CD4-positive, alpha-beta memory T cell (primary cell): ENCODE results near the gene CHCHD6. TPM values are rescaled to one million over a fixed set of nuclear protein-coding genes. Genes with fewer than 3 reads are reported as not detected.
A peak's percentile ranks its signal among the peaks of the same experiment; 100 is the strongest.

Experiments
- CTCF ChIA-PET: fragments of 350-600 bp; sonication (Branson Sonifier 250); formaldehyde crosslinking; loops from one replicate; lab custom pipeline; 2021; ENCODE audit warnings: inconsistent platforms; ENCODE audit not compliant: partially characterized antibody; lab: Charles Lee
- POLR2A ChIA-PET: fragments of 350-600 bp; sonication (Branson Sonifier 250); formaldehyde crosslinking; loops from one replicate; lab custom pipeline; 2021; ENCODE audit not compliant: partially characterized antibody; lab: Charles Lee
- DNase-seq, 5 donors: peaks; one replicate each; pipeline versions ENCODE4 v3.0.0 to v3.0.0-alpha.2; 2020 to 2022; ENCODE audit warnings: mixed read lengths in 1 of 5
- H3K27ac ChIP-seq: one replicate; pipeline ENCODE4 v1.7.0; 2013; ENCODE audit warnings: low read depth, low read length
- H3K27me3 ChIP-seq: 2 replicates; pipeline ENCODE4 v1.7.0; 2013; ENCODE audit warnings: mild to moderate bottlenecking, low read length, moderate library complexity; ENCODE audit not compliant: insufficient read depth
- H3K36me3 ChIP-seq: 2 replicates; pipeline ENCODE4 v1.7.0; 2013; ENCODE audit warnings: mild to moderate bottlenecking, low read length, moderate library complexity; ENCODE audit not compliant: insufficient read depth
- H3K4me1 ChIP-seq: 2 replicates; pipeline ENCODE4 v1.7.0; 2013; ENCODE audit warnings: mild to moderate bottlenecking, low read length, moderate library complexity; ENCODE audit not compliant: insufficient read depth
- H3K4me3 ChIP-seq, 2 donors: one replicate each; pipeline ENCODE4 v1.7.0; 2013; ENCODE audit warnings: low read length in 2 of 2, mild to moderate bottlenecking in 1 of 2
- H3K9me3 ChIP-seq, 2 donors: one replicate each; pipeline ENCODE4 v1.7.0; 2013; ENCODE audit warnings: low read length in 2 of 2, control low read depth in 1 of 2; ENCODE audit not compliant: control insufficient read depth in 1 of 2
- H3K27ac Mint-ChIP-seq, 7 donors: one replicate each; pipeline ENCODE4 v1.8.0; 2020 to 2021; ENCODE audit warnings: mixed read lengths in 7 of 7, mild to moderate bottlenecking in 6 of 7, inconsistent platforms in 3 of 7, moderate library complexity in 3 of 7
- H3K27me3 Mint-ChIP-seq, 2 donors: one replicate each; pipeline ENCODE4 v1.8.0; 2020 to 2021; ENCODE audit warnings: mixed read lengths in 2 of 2
- H3K36me3 Mint-ChIP-seq, 2 donors: one replicate each; pipeline ENCODE4 v1.8.0; 2020 to 2021; ENCODE audit warnings: mixed read lengths in 2 of 2, inconsistent platforms in 1 of 2, mild to moderate bottlenecking in 1 of 2
- H3K4me1 Mint-ChIP-seq, 4 donors: one replicate each; pipeline ENCODE4 v1.8.0; 2020 to 2021; ENCODE audit warnings: mixed read lengths in 4 of 4, mild to moderate bottlenecking in 1 of 4
- H3K4me3 Mint-ChIP-seq, 8 donors: one replicate each; pipeline ENCODE4 v1.8.0; 2020 to 2021; ENCODE audit warnings: mixed read lengths in 8 of 8, mild to moderate bottlenecking in 7 of 8, moderate library complexity in 6 of 8, inconsistent platforms in 3 of 8
- H3K9me3 Mint-ChIP-seq, 8 donors: one replicate each; pipeline ENCODE4 v1.8.0; 2020 to 2021; ENCODE audit warnings: mixed read lengths in 8 of 8, mild to moderate bottlenecking in 5 of 8, inconsistent platforms in 3 of 8, moderate library complexity in 1 of 8
- intact Hi-C: fragments of 100-400 bp; cut with micrococcal nuclease; formaldehyde crosslinking; loops from one replicate; pipeline ENCODE4 v1.15.1; 2023
- polyA plus RNA-seq, 2 donors: library from polyadenylated mRNA; unstranded; fragments of 300-500 nt; fragmentation: Illumina TruSeq; gene quantifications; one replicate each; pipeline ENCODE4 v1.2.3, GENCODE V29; 2021
- total RNA-seq, 2 experiments: library from RNA; stranded (reverse); gene quantifications; one replicate each; pipeline ENCODE4 v1.2.3, GENCODE V29; 2021

The CHCHD6 gene
- total and polyA plus RNA-seq, 4 experiments from 2014 or later: 7.3 to 12.3 (median 10.2) TPM

DNA sequence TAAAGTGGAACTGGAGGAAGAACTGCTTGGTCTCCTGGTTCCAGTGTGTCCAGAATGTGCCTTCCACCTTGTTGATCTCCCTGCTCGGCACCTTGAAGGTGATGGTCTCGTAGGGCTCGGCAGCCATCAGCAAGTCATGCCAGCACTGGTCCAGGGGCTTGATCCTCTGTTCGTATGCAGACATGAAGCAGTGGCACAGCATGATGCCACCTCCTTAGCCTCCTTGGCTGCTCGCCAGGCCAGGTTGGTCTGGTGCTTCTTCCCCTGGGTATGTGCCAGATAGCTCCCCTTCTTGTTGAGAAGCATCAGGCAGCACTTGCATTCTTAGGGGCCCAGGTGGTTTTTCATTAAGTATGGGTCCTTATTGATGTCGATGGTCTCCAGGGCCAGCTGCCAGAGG lies 31.3 kb upstream of the CHCHD6 start:
- Mint-ChIP-seq H3K4me1 (peaks cover 0 to 2% (median 0%) of the 10 kb centered on the region in 4 donors), H3K9me3 (peaks cover 2 to 23% (median 11%) of the 10 kb centered on the region in 8 donors), H3K4me3 (no peak overlapping the region), H3K27ac (no peak overlapping the region), H3K27me3 (peaks cover 4 to 21% of the 10 kb centered on the region in 2 donors), H3K36me3 (no peaks in the 10 kb centered on the region)
- no peak for DNase-seq
- no peaks in the 10 kb centered on the region for H3K4me1 ChIP-seq
- no peak overlapping the region for H3K27ac ChIP-seq
- H3K36me3 ChIP-seq: no peaks in the 10 kb centered on the region
- H3K9me3 ChIP-seq: no peaks in the 10 kb centered on the region
- intact Hi-C loops: no loop called here
- ChIA-PET CTCF (interaction anchor here (1.1 kb wide), 2 partner anchors 9 to 868 kb away, joined by 3 to 4 read pairs; no protein-coding TSS in a partner anchor), POLR2A (no interaction called here)
- no peak overlapping the region for H3K4me3 ChIP-seq
- no peaks in the 10 kb centered on the region for H3K27me3 ChIP-seq

DNA sequence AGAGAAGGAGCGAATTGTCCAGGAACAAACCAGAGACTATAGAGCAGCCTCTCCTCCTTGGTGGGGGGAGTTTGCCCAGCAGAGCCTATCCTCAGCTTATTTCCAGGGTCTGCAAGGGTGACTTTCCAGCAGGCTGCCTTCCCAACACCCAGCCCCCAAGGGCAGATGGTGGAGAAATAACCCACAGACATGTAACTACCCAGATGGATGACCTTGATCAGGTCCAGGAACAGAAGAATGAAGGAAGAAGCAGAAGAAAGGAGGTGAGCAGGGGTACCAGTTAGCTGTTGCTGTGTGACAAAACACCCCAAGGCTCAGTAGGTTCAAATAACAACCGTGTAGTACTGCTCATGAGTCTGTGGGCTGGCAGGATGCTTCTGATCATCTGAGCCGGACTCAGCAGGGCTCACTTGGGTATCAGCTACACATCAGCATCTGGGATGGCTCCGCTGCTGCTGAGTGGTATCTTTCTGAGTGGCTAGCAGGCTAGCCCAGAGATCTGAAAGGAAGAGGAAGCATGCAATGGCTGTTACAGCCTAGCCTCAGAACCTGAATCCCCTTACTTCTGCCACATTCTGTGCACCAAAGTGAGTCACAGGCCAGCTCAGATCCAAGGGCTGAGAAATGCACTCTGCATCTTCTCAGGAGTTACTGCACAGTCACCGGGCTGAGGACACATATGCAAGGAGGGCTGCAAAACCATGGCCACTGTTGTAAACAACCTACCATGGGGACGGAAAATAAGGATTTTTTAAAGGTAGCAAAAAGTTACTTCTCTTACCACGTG lies 26.9 kb upstream of the CHCHD6 start:
- Histone ChIP-seq H3K4me1 (peaks cover 3% of the 10 kb centered on the region), H3K27ac (no peak overlapping the region), H3K4me3 (no peak overlapping the region), H3K36me3 (no peaks in the 10 kb centered on the region), H3K27me3 (no peaks in the 10 kb centered on the region), H3K9me3 (no peaks in the 10 kb centered on the region)
- H3K36me3 Mint-ChIP-seq: no peaks in the 10 kb centered on the region
- H3K27me3 Mint-ChIP-seq: peaks cover 8 to 28% of the 10 kb centered on the region in 2 donors
- peaks cover 0 to 13% (median under 1%) of the 10 kb centered on the region in 8 donors for H3K9me3 Mint-ChIP-seq
- intact Hi-C loops: no loop called here
- CTCF ChIA-PET: interaction anchor here (1.1 to 6.5 kb wide), 3 partner anchors 13 to 871 kb away, joined by 3 to 90 read pairs (median 6); no protein-coding TSS in a partner anchor
- no peak for DNase-seq
- no peak overlapping the region for H3K27ac Mint-ChIP-seq
- H3K4me1 Mint-ChIP-seq: peaks cover 0 to 8% (median 3%) of the 10 kb centered on the region in 4 donors
- no peak overlapping the region for H3K4me3 Mint-ChIP-seq
- POLR2A ChIA-PET: no interaction called here

DNA sequence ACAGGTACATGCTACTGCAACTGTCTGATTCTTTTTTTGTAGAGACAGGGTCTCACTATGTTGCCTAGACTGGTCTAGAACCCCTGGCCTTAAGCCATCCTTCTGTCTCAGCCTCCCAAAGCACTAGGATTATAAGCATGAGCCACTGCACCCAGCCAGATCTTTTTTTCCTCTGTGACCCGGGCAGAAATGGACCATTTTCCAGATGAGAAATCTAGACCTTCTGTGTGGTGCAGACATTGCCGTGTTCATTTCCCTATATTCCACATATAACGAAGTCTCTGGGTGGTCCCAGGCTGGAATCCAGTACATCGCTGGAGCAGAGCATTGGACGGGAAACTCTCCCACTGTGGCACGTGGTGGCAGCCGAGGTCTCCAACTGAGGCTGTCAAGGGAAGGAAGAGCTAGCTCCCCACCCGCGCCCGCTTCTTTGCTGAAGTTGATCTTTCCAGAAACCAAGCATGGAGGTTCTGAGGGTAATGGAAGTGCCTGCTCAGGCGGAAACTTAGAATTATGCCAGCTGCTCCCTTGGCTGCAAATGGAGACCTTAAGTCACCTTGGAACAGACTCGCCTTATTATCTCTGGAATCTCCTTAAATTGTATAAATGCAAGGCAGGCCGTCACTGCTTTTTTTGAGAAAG lies 26.1 kb upstream of the CHCHD6 start:
- no peak overlapping the region for H3K27ac ChIP-seq
- H3K27ac Mint-ChIP-seq: no peak overlapping the region
- H3K27me3 Mint-ChIP-seq: peaks cover 8 to 28% of the 10 kb centered on the region in 2 donors
- POLR2A ChIA-PET: no interaction called here
- no peak overlapping the region for H3K4me3 Mint-ChIP-seq
- peaks cover 3% of the 10 kb centered on the region for H3K4me1 ChIP-seq
- no peaks in the 10 kb centered on the region for H3K36me3 ChIP-seq
- peaks cover 0 to 13% (median under 1%) of the 10 kb centered on the region in 8 donors for H3K9me3 Mint-ChIP-seq
- H3K9me3 ChIP-seq: no peaks in the 10 kb centered on the region
- no peaks in the 10 kb centered on the region for H3K27me3 ChIP-seq
- H3K4me3 ChIP-seq: no peak overlapping the region
- H3K4me1 Mint-ChIP-seq: peaks cover 0 to 8% (median 3%) of the 10 kb centered on the region in 4 donors
- H3K36me3 Mint-ChIP-seq: no peaks in the 10 kb centered on the region
- no peak for DNase-seq
- CTCF ChIA-PET: interaction anchor here (1.0 to 6.5 kb wide), 10 partner anchors 12 to 874 kb away, joined by 3 to 90 read pairs (median 5); partner anchors contain the start of genes CHCHD6 and CHST13
- intact Hi-C loops: no loop called here

DNA sequence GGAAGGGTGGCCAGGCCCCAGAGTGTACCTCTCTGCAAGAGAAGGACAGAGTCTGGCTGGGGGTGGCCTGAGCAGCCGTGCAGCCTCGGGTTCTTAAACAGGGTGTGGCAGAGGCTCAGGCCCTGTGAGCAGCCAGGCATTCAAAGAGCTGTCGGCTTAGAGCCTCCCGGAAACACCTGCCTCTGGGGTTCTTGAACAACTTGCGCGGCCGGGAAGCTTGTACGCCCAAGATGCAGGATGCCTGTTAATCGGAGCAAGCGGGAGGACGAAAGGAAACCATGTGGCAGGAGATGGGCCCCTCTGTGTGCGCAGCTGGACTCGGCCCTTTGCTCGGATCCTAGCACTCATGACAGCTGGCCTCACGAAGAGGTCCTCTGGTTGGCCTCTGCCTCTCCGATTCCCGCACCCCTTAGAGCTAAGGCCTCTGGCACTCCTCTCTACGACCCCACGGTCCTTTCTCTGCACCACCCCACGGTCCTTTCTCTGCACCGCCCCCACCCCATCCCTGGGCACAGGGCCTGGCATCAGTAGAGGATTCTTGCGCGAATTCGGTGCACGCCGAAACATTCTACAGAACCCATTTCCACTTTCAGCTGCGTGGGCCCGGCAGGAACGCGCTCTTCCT lies 25.2 kb upstream of the CHCHD6 start:
- H3K4me1 Mint-ChIP-seq: peaks cover 0 to 8% (median 3%) of the 10 kb centered on the region in 4 donors
- H3K4me3 Mint-ChIP-seq: peak overlapping the region in 5 of 8 donors; percentile 5 to 71 (median 55)
- Histone ChIP-seq H3K4me1 (peaks cover 3% of the 10 kb centered on the region), H3K27ac (no peak overlapping the region), H3K4me3 (no peak overlapping the region), H3K36me3 (no peaks in the 10 kb centered on the region), H3K27me3 (no peaks in the 10 kb centered on the region), H3K9me3 (no peaks in the 10 kb centered on the region)
- peak overlapping the region in 1 of 7 donors; percentile 48 for H3K27ac Mint-ChIP-seq
- ChIA-PET POLR2A (interaction anchor here (1.2 kb wide), 1 partner anchor 870 kb away, joined by 3 read pairs; no protein-coding TSS in a partner anchor), CTCF (interaction anchor here (0.6 to 6.5 kb wide), 16 partner anchors 11 to 873 kb away, joined by 3 to 90 read pairs (median 6); partner anchors contain the start of genes CHCHD6, CHST13 and PLXNA1)
- peaks cover 8 to 28% of the 10 kb centered on the region in 2 donors for H3K27me3 Mint-ChIP-seq
- H3K36me3 Mint-ChIP-seq: no peaks in the 10 kb centered on the region
- peaks cover 0 to 12% (median under 1%) of the 10 kb centered on the region in 8 donors for H3K9me3 Mint-ChIP-seq
- DNase-seq: no peak
- intact Hi-C loops: loop anchor here (1.0 kb wide), 2 partner anchors 303 to 865 kb away; no protein-coding TSS in a partner anchor

DNA sequence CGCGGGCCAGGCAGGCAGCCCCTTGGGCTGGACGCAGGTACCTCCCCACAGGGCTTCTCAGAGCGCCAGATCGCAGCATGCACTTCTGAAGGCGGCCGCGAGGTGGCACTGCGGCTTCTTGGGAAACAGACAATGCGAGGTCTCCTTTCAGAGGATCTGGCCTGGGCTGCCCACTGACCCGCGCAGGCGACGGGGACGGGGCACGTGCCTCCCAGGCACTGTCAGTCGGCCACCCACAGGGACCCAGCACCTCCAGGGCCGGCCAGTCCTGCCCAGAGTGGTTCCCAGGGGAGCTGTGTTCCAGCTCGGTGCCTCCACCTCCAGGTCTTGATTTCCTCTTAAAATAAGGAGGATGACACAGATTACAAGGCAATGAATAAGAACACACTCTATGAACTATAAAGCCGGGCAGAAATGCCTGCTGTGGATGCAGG lies 24.7 kb upstream of the CHCHD6 start:
- Histone ChIP-seq H3K27me3 (no peaks in the 10 kb centered on the region), H3K4me1 (peaks cover 3% of the 10 kb centered on the region), H3K36me3 (no peaks in the 10 kb centered on the region), H3K27ac (no peak overlapping the region), H3K4me3 (no peak overlapping the region), H3K9me3 (no peaks in the 10 kb centered on the region)
- ChIA-PET CTCF (interaction anchor here (0.7 to 6.5 kb wide), 19 partner anchors 10 to 1189 kb away, joined by 3 to 90 read pairs (median 5); partner anchors contain the start of genes CHCHD6, CHST13 and PLXNA1), POLR2A (interaction anchor here (1.1 to 1.2 kb wide), 2 partner anchors 868 to 870 kb away, joined by 3 to 4 read pairs; no protein-coding TSS in a partner anchor)
- Mint-ChIP-seq H3K4me3 (peak overlapping the region in 5 of 8 donors; percentile 5 to 71 (median 55)), H3K9me3 (peaks cover 0 to 8% (median 0%) of the 10 kb centered on the region in 8 donors), H3K4me1 (peaks cover 0 to 8% (median 3%) of the 10 kb centered on the region in 4 donors), H3K36me3 (no peaks in the 10 kb centered on the region), H3K27ac (no peak overlapping the region), H3K27me3 (peaks cover 8 to 28% of the 10 kb centered on the region in 2 donors)
- DNase-seq: peak; percentile 58 to 73 (median 65)
- intact Hi-C loops: loop anchor here (1.0 kb wide), 2 partner anchors 303 to 865 kb away; no protein-coding TSS in a partner anchor

DNA sequence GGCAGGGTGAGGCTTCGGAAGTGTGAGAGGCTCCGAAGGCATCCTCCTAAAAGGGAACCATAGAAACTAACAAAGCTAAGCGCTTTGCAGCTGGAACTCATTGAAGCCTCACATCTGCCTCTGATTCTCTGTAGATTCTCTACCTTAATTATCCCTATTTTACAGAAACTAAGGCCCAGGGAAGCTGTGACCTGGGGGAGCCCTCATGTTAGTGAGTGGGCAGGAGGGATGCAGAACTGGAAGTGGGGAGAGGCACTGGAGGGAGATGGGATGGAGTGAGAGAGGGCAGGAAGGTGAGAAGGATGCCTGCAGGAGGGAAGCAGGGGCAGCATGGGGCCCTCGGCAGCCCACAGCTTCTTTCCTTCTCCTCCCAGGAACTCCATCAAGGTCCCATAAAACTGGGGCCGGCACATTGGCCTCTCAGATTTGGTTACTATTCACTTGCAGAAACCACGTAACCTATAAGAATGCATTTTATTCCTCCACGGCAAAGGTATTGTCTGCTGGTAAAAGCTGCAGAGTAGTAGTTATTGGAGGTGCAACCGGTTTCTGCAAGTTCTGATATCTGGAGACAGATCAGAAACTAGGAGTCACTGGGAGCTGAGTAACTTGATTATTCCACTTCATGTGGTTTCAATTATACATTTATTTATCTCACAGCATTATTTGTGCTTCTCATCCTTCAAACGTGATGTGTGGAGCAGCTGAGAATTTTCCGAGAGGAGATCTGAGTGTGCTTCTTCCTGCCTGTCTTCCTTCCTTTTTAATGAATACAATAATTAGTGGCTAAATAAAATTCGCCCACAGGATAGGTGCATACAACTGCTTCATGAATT lies 24.0 kb upstream of the CHCHD6 start:
- Histone ChIP-seq H3K4me1 (peaks cover 3% of the 10 kb centered on the region), H3K4me3 (no peak overlapping the region), H3K27ac (no peak overlapping the region), H3K9me3 (no peaks in the 10 kb centered on the region), H3K27me3 (no peaks in the 10 kb centered on the region), H3K36me3 (no peaks in the 10 kb centered on the region)
- peaks cover 0 to 8% (median 3%) of the 10 kb centered on the region in 4 donors for H3K4me1 Mint-ChIP-seq
- ChIA-PET POLR2A (interaction anchor here (1.1 to 1.2 kb wide), 2 partner anchors 867 to 869 kb away, joined by 3 to 4 read pairs; no protein-coding TSS in a partner anchor), CTCF (interaction anchor here (0.7 to 6.5 kb wide), 19 partner anchors 10 to 1188 kb away, joined by 3 to 90 read pairs (median 5); partner anchors contain the start of genes CHCHD6 and PLXNA1)
- peaks cover 0 to 2% (median 0%) of the 10 kb centered on the region in 8 donors for H3K9me3 Mint-ChIP-seq
- DNase-seq: no peak
- peaks cover 6 to 26% of the 10 kb centered on the region in 2 donors for H3K27me3 Mint-ChIP-seq
- no peaks in the 10 kb centered on the region for H3K36me3 Mint-ChIP-seq
- H3K4me3 Mint-ChIP-seq: no peak overlapping the region
- intact Hi-C loops: loop anchor here (1.0 kb wide), 2 partner anchors 302 to 864 kb away; no protein-coding TSS in a partner anchor
- H3K27ac Mint-ChIP-seq: no peak overlapping the region
